ENCODE data around the gene RNASE8. TPM values are rescaled to one million over a fixed set of nuclear protein-coding genes. Genes with fewer than 3 reads are reported as not detected.

The RNASE8 gene
- total and polyA plus RNA-seq, 2 of the 8 experiments (the other 6 are each of a cell fraction or from before 2014, with no cell fraction given) = not detected

DNA sequence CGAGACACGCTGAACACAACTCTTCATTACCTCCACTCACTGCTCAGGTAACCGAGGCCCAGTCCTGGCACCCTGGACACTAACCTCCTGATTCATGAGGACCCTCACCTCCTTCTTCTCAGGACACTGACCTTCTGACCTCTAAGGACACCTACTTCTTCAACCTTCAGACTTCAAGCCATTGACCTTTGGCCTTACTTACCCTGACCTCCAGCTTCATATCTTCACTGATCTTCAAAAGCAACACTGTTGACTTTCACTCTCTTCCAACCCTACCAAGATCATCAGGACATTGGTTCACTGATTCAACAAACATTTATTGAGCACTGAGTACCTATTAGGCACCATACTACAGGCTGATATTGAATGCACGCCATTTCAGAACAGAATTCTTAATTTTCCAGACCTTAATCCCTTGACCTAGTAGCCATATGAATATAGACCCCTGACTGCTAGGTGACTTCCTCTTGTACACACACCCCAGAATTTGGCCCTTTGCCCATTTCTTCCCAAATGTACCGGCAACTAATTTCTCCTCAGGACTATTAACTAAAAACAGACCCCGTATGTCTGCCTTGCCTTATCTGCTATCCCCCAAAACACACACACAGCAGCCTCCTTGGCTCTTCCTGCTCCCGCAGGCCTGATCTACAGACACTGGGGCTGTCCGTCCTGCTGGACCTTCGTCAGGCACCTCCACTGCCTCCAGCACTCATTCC lies 18.3 kb downstream of the RNASE8 start (continued):
- TF ChIP-seq, protein P1, sequence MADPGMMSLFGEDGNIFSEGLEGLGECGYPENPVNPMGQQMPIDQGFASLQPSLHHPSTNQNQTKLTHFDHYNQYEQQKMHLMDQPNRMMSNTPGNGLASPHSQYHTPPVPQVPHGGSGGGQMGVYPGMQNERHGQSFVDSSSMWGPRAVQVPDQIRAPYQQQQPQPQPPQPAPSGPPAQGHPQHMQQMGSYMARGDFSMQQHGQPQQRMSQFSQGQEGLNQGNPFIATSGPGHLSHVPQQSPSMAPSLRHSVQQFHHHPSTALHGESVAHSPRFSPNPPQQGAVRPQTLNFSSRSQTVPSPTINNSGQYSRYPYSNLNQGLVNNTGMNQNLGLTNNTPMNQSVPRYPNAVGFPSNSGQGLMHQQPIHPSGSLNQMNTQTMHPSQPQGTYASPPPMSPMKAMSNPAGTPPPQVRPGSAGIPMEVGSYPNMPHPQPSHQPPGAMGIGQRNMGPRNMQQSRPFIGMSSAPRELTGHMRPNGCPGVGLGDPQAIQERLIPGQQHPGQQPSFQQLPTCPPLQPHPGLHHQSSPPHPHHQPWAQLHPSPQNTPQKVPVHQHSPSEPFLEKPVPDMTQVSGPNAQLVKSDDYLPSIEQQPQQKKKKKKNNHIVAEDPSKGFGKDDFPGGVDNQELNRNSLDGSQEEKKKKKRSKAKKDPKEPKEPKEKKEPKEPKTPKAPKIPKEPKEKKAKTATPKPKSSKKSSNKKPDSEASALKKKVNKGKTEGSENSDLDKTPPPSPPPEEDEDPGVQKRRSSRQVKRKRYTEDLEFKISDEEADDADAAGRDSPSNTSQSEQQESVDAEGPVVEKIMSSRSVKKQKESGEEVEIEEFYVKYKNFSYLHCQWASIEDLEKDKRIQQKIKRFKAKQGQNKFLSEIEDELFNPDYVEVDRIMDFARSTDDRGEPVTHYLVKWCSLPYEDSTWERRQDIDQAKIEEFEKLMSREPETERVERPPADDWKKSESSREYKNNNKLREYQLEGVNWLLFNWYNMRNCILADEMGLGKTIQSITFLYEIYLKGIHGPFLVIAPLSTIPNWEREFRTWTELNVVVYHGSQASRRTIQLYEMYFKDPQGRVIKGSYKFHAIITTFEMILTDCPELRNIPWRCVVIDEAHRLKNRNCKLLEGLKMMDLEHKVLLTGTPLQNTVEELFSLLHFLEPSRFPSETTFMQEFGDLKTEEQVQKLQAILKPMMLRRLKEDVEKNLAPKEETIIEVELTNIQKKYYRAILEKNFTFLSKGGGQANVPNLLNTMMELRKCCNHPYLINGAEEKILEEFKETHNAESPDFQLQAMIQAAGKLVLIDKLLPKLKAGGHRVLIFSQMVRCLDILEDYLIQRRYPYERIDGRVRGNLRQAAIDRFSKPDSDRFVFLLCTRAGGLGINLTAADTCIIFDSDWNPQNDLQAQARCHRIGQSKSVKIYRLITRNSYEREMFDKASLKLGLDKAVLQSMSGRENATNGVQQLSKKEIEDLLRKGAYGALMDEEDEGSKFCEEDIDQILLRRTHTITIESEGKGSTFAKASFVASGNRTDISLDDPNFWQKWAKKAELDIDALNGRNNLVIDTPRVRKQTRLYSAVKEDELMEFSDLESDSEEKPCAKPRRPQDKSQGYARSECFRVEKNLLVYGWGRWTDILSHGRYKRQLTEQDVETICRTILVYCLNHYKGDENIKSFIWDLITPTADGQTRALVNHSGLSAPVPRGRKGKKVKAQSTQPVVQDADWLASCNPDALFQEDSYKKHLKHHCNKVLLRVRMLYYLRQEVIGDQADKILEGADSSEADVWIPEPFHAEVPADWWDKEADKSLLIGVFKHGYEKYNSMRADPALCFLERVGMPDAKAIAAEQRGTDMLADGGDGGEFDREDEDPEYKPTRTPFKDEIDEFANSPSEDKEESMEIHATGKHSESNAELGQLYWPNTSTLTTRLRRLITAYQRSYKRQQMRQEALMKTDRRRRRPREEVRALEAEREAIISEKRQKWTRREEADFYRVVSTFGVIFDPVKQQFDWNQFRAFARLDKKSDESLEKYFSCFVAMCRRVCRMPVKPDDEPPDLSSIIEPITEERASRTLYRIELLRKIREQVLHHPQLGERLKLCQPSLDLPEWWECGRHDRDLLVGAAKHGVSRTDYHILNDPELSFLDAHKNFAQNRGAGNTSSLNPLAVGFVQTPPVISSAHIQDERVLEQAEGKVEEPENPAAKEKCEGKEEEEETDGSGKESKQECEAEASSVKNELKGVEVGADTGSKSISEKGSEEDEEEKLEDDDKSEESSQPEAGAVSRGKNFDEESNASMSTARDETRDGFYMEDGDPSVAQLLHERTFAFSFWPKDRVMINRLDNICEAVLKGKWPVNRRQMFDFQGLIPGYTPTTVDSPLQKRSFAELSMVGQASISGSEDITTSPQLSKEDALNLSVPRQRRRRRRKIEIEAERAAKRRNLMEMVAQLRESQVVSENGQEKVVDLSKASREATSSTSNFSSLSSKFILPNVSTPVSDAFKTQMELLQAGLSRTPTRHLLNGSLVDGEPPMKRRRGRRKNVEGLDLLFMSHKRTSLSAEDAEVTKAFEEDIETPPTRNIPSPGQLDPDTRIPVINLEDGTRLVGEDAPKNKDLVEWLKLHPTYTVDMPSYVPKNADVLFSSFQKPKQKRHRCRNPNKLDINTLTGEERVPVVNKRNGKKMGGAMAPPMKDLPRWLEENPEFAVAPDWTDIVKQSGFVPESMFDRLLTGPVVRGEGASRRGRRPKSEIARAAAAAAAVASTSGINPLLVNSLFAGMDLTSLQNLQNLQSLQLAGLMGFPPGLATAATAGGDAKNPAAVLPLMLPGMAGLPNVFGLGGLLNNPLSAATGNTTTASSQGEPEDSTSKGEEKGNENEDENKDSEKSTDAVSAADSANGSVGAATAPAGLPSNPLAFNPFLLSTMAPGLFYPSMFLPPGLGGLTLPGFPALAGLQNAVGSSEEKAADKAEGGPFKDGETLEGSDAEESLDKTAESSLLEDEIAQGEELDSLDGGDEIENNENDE (IDR thresholded peaks at IDR 0.05; ENCODE audit: insufficient replicate concordance, low read length) = no peak
- no peak for TF ChIP-seq NANOG (IDR thresholded peaks at IDR 0.05; ENCODE audit: insufficient read depth, low read depth, low read length, poor library complexity, severe bottlenecking)
- TF ChIP-seq, protein P2, sequence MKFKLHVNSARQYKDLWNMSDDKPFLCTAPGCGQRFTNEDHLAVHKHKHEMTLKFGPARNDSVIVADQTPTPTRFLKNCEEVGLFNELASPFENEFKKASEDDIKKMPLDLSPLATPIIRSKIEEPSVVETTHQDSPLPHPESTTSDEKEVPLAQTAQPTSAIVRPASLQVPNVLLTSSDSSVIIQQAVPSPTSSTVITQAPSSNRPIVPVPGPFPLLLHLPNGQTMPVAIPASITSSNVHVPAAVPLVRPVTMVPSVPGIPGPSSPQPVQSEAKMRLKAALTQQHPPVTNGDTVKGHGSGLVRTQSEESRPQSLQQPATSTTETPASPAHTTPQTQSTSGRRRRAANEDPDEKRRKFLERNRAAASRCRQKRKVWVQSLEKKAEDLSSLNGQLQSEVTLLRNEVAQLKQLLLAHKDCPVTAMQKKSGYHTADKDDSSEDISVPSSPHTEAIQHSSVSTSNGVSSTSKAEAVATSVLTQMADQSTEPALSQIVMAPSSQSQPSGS (IDR thresholded peaks at IDR 0.05; ENCODE audit: low read length) = no peak
- no peak for TF ChIP-seq TAF1 (IDR thresholded peaks at IDR 0.05; ENCODE audit: low read depth, low read length)
- TF ChIP-seq RBBP5 (IDR thresholded peaks at IDR 0.05; ENCODE audit: borderline replicate concordance, low read depth, low read length) = no peak
- TF ChIP-seq CBX8 (IDR thresholded peaks at IDR 0.05; ENCODE audit: borderline replicate concordance, low read depth, low read length) = no peak
- TF ChIP-seq YY1 (IDR thresholded peaks at IDR 0.05; ENCODE audit: low read depth, low read length) = no peak
- TF ChIP-seq CHD1 (IDR thresholded peaks at IDR 0.05; ENCODE audit: low read depth, low read length) = no peak
